GM21717 (cell line): Measurements from ENCODE around the gene UHRF2.
"Not testable (repeated sequence)": the region's sequence is repeated elsewhere in the genome, so short reads cannot be mapped to it uniquely, and the experiment has no call there.

Experiments
- ATAC-seq: cut with Tn5 transposase; IDR thresholded peaks from one replicate; pipeline ENCODE4 v1.9.1; 2021; ENCODE audit warnings: mild to moderate bottlenecking, moderate library complexity; ENCODE audit not compliant: unreplicated experiment

Gene UHRF2, protein sequence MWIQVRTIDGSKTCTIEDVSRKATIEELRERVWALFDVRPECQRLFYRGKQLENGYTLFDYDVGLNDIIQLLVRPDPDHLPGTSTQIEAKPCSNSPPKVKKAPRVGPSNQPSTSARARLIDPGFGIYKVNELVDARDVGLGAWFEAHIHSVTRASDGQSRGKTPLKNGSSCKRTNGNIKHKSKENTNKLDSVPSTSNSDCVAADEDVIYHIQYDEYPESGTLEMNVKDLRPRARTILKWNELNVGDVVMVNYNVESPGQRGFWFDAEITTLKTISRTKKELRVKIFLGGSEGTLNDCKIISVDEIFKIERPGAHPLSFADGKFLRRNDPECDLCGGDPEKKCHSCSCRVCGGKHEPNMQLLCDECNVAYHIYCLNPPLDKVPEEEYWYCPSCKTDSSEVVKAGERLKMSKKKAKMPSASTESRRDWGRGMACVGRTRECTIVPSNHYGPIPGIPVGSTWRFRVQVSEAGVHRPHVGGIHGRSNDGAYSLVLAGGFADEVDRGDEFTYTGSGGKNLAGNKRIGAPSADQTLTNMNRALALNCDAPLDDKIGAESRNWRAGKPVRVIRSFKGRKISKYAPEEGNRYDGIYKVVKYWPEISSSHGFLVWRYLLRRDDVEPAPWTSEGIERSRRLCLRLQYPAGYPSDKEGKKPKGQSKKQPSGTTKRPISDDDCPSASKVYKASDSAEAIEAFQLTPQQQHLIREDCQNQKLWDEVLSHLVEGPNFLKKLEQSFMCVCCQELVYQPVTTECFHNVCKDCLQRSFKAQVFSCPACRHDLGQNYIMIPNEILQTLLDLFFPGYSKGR

DNA sequence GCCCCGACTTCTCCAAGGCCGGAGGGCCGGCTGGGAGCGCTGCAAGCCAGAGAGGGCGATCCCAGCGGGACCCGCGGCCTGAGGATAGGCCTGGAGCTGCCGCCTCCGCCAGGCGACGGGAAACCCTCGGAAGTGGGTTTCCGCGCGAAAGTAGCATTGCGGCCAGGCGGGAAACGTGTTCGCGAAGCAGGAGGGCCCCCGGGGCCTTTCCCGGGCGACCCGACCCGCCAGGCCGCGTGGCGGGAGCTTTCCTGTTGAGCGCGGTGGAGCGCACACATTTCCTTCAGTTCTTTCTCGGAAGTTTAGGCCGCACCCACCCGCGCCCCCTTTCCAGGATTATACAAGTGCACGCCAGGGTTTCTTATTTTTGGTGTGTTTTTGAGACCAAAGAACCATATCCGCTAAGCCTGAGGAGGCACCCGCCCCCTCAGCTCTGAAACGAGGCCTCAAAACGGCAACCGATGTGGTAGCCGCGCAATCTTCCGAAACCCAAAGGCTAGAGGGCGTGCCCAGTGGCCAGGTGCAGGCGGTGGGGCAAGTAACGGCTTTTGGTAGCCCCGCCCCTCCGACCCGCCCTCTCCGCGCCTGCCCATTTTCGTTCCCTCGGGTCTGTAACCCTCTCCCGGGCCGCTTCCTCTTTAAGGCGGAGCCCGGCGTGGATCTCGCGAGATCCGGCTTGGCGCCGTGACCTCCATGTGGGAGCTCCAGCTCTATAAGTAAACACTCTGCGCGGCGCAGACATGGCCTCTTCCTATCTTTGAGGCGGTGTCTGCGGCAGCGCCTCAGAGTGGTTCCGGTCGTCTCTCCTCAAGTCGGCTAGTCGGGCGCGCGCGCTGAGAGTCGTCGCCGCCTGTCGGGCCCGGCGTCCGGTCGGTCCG lies at the start of gene UHRF2:
Gene UHRF2, plus strand, starts transcription at position 713 of the 878 bp plus-strand sequence. CDS start 292 bp downstream, outside the sequence.
- peak; percentile 85 for ATAC-seq

DNA sequence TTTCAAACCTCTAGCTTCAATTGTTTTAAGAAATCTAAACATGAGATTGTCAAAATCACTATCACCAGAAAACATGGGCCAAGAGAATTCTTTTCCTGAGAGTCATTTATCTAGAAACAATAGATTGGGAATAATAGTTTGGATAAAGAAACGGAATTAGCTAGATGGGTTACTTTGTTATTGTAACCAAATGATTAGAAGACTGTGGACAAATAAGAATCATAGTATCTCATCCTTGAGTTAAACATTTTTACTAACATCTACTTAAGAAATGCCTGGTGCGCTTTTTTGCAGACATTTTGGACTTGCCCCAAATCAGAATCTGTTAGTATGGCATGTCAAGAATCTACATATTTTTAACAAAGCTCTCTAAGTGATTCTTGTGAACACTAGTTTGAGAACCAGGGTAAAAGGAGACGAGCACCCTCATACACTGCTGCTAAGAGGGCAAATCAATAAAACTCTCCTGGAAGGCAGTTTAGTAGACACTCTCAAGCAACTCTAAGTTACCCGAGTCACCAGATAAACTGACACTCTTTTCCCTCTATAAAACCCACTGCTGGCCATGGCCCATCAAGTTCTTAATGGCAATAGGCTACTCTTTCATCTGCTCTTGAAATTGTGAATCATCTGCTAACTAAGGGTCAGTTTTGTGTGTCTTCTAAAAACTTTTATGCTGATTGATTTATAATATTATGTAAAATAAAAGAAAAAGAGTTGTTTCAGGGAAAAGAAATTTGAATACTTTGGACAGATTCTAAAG lies 45.7 kb upstream of the UHRF2 start:
- ATAC-seq: no peak

DNA sequence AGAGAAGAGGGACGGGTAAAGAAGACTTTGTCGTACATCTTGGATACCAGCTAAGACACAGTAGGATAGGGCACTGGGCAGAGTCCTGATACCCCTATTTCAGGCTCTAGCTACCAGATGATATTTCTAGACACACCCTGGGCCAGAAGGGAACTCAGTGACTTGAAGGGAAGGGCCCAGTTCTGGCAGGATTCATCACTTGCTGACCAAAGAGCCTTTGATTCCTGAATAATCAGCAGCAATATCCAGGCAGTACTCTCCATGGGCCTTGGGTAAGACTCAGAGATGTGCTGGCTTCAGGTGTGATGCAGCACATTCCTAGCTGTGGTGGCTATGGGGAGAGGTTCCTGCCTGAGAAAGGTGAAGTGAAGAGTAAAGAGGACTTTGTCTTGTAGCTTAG lies 44.2 kb upstream of the UHRF2 start:
- no peak for ATAC-seq

DNA sequence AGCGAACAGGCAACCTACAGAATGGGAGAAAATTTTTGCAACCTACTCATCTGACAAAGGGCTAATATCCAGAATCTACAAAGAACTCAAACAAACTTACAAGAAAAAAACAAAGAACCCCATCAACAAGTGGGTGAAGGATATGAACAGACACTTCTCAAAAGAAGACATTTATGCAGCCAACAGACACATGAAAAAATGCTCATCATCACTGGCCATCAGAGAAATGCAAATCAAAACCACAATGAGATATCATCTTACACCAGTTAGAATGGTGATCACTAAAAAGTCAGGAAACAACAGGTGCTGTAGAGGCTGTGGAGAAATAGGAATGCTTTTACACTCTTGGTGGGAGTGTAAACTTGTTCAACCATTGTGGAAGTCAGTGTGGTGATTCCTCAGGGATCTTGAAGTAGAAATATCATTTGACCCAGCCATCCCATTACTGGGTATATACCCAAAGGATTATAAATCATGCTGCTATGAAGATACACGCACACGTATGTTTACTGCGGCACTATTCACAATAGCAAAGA lies 31.5 kb upstream of the UHRF2 start:
- ATAC-seq: not testable (repeated sequence)

DNA sequence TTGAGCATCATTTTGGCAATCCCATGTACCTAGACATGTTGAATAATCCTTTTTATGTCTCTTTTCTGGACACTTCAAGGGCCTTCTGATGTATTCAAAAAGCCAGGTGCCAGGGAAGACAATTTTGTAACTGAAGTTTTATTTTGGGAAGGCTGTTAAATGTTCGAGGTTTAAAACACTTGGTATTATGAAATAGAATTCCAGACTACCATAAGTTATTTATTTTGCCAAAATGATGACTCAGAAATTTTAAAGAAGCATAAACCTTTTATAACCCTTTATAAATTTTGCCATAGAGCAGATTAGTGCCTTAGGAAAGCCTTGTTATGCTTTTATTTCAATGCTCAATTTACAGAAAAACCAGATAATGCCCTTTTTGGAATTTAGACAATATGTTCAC lies 30.3 kb upstream of the UHRF2 start:
- no peak for ATAC-seq

DNA sequence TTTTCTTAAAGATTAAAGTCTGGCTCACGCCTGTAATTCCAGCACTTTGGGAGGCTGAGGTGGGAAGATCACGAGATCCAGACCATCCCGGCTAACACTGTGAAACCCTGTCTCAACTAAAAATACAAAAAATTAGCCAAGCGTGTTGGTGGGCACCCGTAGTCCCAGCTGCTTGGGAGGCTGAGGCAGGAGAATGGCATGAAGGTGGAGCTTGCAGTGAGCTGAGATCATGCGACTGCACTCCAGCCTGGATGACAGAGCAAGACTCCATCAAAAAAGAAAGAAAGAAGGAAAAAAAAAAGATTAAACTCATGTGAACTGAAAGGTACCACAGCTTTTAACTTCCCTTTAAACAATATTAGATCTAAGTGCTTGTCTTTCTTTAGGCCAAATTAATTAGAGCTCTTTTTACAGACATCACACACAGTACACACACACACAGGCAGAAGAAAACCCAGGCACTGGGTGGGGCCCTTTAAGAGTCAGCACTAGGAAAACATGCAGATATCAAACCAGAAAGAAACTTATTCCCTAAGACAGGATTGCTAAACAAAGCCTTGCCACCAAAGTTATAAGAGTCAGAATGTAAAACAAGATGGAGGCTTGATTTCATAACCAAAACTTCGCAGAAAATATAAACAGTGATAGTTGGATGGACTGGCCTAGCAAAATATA lies 29.3 kb upstream of the UHRF2 start:
- no peak for ATAC-seq

DNA sequence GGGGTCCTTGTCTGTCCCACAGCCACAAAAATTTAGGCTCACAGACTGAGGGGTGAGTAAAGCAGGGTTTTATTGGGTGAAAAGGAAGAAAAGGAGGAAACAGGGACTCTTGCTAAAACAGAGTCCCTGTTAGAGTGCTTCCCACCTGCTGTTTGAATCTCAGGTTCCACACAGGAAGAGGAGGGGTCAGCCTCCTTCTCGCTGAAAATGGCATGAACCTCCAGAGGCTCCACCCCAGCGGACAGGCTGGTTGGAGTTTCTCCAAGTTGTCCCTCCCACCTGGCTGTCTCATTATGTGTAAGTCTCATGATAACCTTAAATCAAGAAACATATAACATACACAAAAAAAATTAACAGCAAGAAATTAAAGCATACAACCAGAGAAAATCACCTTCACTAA lies 28.3 kb upstream of the UHRF2 start:
- ATAC-seq: no peak

DNA sequence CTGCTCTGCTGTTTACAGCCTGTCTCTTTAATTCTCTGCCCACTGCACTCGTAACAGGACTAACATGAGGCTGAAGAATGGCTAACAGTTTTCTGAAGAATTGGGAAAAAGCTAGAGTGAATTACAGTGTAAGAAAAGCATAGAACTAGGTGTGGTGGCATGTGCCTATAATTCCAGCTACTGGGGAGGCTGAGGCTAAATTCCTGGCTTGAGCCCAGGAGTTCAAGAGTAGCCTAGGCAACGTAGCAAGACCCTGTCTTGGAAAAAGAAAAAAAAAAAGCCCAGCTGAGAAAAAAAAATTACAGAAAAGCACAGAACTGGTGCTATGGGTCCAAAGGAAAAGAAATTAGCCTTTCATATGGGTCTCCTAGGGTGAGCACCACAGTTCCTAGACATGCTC lies 13.9 kb upstream of the UHRF2 start:
- ATAC-seq: no peak

DNA sequence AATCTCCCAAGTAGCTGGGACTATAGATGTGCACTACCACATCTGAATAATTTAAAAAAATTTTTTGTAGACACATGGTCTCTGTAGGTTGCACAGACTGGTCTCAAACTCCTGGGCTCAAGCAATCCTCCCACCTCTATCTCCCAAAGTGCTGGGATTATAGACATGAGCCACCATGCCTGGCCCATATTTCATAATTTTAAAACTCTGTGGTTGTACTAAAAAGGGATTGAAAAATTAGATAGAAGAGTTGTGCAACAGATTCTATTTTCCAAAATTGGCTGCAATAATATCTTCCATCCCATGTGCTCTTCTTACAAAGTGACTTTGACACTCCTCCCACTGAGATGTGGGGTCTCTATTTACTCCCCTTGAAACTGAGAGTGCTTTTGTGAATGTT lies 7.6 kb upstream of the UHRF2 start:
- ATAC-seq: no peak

DNA sequence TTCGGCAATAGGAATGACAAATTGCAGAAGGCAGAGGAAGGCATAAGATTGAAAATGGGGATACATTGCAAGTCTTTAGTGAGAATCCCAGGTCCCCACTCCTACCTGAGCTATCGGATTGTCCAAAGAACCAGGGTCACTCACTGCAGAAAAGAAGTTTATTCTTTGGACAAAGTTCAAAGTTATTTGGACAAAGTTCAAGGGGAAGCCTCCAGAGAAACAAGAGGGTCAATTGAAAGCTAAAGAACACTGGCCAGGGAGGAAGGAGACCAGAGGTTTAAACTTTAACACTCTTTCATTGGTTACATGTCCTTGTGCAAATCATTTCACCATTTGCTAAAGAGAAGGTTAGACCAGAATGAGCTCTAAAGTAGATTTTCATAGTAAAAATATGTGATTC lies 5.2 kb upstream of the UHRF2 start:
- ATAC-seq: no peak

DNA sequence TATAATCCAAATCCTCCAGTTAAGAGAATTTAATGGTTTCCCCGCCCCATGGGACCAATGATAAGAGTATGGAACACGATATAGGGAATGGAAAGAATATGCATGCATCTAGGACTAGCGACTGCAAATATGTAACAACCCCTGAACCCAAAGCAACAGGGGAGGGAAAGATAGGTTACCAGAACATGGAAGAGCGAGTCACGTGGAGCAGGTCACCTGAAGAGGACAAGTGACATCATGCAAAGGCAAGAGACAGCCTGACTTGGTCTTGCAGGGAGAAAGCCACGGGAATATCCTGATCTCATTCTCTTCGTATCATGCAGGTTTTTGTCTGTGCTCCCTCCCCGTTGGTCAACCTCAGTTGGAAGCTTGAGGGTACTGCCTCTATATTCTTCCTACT lies 4.7 kb upstream of the UHRF2 start:
- ATAC-seq: no peak

DNA sequence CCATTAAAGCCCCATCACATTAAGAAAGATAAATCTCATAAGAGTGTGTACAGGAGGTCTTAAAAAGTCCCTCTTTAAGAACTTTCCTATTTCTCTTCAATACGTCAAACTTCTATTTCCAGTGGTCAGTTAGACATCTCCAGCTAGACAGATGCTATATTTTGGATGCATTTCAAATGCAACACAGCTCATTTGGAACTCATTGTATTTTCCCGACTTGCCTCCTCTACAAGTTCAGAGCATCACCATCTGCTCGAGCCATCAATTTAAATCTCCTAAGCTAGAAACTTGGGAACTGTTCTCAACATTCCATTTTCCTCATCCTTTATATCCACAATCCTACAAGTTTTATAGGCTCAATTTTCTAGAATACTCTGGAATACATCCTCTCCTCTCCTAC lies 3.2 kb upstream of the UHRF2 start:
- ATAC-seq: no peak

DNA sequence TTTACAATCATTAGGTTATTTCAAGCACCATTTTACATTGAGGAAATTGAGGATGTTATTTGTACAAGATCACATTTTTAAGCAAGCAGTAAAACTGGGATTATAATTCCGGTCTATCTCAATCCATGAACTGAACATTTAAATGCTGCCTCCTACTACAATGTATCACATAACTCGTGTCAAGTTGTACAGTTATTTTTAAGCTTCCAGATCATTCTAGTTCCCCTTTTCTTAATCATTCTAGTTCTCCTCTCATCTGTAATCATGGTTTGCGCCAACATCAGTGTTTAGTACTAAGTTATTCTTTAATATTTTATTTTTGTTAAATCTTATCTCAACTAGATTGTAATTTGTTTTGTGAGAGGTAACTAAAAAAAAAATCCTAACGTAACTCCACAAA lies 2.4 kb upstream of the UHRF2 start:
- no peak for ATAC-seq

DNA sequence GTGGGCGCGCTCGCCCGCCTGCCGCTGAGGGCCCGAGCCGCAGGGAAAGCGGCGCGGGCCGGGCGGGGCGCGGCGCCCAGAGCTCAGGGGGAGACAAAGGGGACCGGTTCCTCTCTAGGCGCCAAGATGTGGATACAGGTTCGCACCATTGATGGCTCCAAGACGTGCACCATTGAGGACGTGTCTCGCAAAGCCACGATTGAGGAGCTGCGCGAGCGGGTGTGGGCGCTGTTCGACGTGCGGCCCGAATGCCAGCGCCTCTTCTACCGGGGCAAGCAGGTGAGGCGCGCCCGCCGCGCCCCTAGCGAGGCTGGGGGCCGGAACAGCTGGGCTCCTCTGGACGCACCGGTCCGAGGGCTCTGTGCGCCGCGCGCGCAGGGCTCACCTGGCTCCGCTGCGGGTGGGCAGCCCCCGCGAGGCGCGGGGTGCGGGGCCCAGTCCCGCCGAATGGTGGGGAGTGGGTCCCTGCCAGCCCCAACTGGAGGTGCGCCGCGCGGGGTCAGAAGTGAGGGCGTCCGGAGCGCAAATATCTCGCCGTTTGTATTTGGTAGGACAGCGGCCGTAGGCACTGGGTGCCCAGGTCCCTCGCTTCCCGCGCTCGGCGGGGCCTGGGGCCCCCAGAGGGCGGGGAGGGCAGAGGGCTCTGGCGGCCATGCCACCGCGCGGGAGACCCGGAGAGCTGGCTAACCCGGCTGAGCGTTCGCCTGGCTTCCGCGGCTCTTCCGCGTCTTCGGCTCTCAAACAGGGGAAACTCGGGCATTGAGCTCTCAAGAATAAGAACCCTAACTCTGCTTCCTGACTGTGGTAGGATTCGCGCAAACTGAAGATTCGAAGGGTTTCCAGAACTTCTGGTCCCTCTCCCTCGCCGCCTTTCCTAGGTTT lies 607 bp downstream of the UHRF2 start:
- ATAC-seq: peak; percentile 20

DNA sequence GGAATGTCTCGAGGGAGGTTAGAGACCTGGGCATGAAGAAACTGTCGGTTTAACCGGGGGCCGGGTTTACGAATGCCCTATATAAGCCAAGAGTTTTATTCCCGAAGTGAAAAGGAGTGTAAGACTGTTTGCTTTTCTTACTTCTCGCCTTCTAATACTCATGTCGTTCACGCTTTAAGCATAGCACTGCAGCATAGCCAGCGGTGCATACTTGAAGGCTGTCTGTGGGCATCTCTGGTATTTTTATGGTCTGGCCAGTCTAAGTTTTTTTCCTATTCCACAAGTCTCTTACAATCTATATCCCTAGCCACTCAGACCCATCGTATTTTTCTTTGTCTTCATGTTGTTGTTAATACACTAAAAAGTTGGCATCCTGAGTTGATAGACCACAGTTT lies 1.2 kb downstream of the UHRF2 start:
- ATAC-seq: no peak

DNA sequence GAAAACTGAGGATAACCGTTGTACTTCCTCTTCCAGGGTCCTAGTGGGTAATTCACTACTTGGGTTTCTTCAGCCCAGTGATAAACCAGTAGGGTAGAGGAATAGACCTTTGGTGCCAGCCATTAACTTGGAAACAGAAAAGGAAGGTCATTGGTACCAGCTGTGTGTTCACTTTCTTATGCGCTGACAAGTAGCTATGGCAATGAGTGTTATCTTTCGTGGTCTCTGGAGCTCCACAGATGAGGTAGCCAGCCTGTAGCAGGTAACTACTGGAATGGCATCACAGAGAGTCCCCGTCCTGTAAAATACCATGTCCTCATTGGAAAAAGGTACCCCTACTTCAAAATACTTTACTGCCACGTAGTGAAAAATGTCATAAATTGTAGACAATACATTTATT lies 2.3 kb downstream of the UHRF2 start:
- no peak for ATAC-seq

DNA sequence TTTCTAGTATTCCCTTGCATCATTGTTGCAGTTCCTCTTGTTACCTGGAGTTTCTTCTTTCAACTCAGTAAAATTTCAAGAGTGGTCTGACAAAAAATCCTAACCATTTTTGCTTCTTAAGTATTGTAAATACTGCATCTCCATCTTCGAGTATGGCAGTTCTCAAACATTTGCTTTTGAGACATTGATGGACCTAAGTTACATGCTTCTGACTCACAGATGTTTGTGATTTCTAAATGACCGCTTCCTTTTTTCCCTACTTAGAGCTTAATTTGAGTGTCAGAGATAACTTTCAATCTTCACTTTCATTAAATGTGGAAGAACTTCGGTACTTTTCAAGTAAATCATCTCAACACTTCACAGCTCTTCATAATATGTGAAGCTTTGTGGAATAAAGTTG lies 4.2 kb downstream of the UHRF2 start:
- ATAC-seq: no peak

DNA sequence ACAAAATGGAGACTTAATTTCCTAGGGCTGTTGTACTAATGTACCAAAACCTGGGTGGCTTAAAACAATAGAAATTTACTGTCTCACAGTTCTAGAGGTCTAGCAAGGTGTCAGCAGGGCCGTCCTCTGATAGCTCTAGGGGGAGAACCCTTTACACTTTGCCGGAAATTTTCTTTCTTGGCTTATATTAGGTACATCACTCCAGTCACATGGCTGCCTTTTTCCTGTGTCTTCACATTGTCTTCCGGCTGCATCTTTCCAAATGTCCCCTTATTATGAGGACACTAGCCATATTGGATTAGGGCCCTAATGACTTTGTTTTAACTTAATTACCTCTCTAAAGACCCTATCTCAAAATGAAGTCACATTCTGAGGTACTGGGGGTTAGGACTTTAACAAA lies 5.8 kb downstream of the UHRF2 start:
- ATAC-seq: no peak

DNA sequence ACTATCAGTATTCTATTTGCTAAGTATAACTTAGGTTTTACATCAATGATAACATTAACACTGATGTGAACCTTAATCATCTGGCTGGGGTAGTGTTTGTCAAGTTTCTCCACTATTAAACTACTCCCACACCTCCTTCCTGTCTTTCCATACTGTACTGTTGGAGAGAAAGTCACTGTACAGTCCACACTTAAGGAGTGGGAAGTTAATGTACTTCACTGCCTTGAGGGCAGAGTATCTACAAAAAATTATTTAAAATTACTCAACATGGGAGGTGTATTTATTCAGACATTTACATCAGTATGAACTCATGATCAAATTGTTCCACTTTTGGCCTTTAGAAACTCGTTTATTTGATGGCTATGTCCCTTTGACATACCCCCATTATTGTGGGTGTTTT lies 11.9 kb downstream of the UHRF2 start:
- no peak for ATAC-seq
